ENCODE data around the gene SUN2. TPM values are rescaled to one million over a fixed set of nuclear protein-coding genes. Genes with fewer than 3 reads are reported as not detected.

The SUN2 gene
- total RNA-seq, 3 donors from 2014 or later: 173 to 577 (median 266) TPM

GRCh38 chr22:38784035-38784434 lies 28.2 kb upstream of the SUN2 start:
- no peak for DNase-seq (ENCODE audit: low spot score in 2 of 2)
- Histone ChIP-seq H3K36me3 (no peaks in the 10 kb centered on the region), H3K4me1 (peaks cover 3 to 4% of the 10 kb centered on the region in 2 donors), H3K27ac (no peak overlapping the region), H3K4me3 (no peak overlapping the region), H3K9me3 (no peaks in the 10 kb centered on the region), H3K27me3 (no peaks in the 10 kb centered on the region)
- intact Hi-C loops (cut with DNase I; ENCODE audit: low total_unique reads): no loop called here
- TF ChIP-seq POLR2AphosphoS5 (IDR thresholded peaks at IDR 0.05) (no peak), POLR2A (IDR thresholded peaks at IDR 0.05) (no peak), CTCF (IDR thresholded peaks at IDR 0.05) (no peak)

- Histone ChIP-seq H3K4me3 (no peak overlapping the region), H3K36me3 (no peaks in the 10 kb centered on the region), H3K27ac (peak overlapping the region; percentile 33 to 48), H3K9me3 (no peaks in the 10 kb centered on the region), H3K27me3 (no peaks in the 10 kb centered on the region), H3K4me1 (no peaks in the 10 kb centered on the region)
- DNase-seq (ENCODE audit: low spot score in 2 of 2): no peak
- intact Hi-C loops (cut with DNase I; ENCODE audit: low total_unique reads): no loop called here
- no peak for TF ChIP-seq POLR2A (IDR thresholded peaks at IDR 0.05)
These were observed 27.4 kb upstream of the SUN2 start for GRCh38 chr22:38783095-38783615.

GRCh38 chr22:38782402-38783094 lies 26.8 kb upstream of the SUN2 start:
- no peak for TF ChIP-seq CTCF (IDR thresholded peaks at IDR 0.05)
- DNase-seq (ENCODE audit: low spot score in 2 of 2): no peak
- intact Hi-C loops (cut with DNase I; ENCODE audit: low total_unique reads): no loop called here
- no peaks in the 10 kb centered on the region for H3K27me3 ChIP-seq
- peak overlapping the region in 1 of 2 donors; percentile 48 for H3K27ac ChIP-seq
- no peaks in the 10 kb centered on the region for H3K4me1 ChIP-seq
- H3K36me3 ChIP-seq: no peaks in the 10 kb centered on the region
- H3K4me3 ChIP-seq: no peak overlapping the region
- no peaks in the 10 kb centered on the region for H3K9me3 ChIP-seq

- TF ChIP-seq POLR2AphosphoS5 (IDR thresholded peaks at IDR 0.05) (no peak), POLR2A (IDR thresholded peaks at IDR 0.05) (no peak), CTCF (IDR thresholded peaks at IDR 0.05) (no peak)
- Histone ChIP-seq H3K9me3 (no peaks in the 10 kb centered on the region), H3K36me3 (no peaks in the 10 kb centered on the region), H3K27ac (no peak overlapping the region), H3K4me1 (no peaks in the 10 kb centered on the region), H3K27me3 (no peaks in the 10 kb centered on the region), H3K4me3 (no peak overlapping the region)
- intact Hi-C loops (cut with DNase I; ENCODE audit: low total_unique reads): no loop called here
- DNase-seq (ENCODE audit: low spot score in 2 of 2): no peak
These were observed 25.2 kb upstream of the SUN2 start for GRCh38 chr22:38781033-38781432.

GRCh38 chr22:38777087-38777671 lies 21.4 kb upstream of the SUN2 start:
- no peak for TF ChIP-seq POLR2AphosphoS5 (IDR thresholded peaks at IDR 0.05)
- no peak for TF ChIP-seq POLR2A (IDR thresholded peaks at IDR 0.05)
- TF ChIP-seq CTCF (IDR thresholded peaks at IDR 0.05): no peak
- Histone ChIP-seq H3K9me3 (no peaks in the 10 kb centered on the region), H3K27me3 (no peaks in the 10 kb centered on the region), H3K4me1 (no peaks in the 10 kb centered on the region), H3K27ac (no peak overlapping the region), H3K4me3 (no peak overlapping the region), H3K36me3 (no peaks in the 10 kb centered on the region)
- no peak for DNase-seq (ENCODE audit: low spot score in 2 of 2)
- intact Hi-C loops (cut with DNase I; ENCODE audit: low total_unique reads): no loop called here
